Eye (tissue), 1 donor: ENCODE measurements around the gene ELMO1.

Experiments
- DNase-seq: peaks from one replicate; pipeline ENCODE4 v3.0.0-alpha.2; 2015

The ELMO1 gene

DNA sequence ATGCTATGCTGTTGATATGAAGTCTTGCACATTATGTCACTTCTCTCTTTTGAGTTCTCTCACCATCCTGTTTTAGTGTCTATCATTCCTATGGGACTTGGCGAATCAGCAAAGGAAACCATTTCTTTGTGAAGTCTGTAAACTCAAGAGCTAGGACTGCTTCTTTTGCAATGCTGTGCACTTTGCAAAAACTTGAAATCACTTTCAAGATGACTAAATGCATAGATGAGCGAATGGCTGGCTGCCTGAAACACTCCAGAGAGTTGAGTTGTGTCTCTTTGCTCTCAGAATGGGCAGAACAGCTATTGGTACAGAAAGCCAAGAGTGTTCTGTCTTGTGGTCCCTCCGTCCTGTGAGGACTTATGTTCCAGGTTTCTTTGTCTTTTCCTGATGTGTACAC, 18.3 kb upstream of the ELMO1 start:
- no peak for DNase-seq

DNA sequence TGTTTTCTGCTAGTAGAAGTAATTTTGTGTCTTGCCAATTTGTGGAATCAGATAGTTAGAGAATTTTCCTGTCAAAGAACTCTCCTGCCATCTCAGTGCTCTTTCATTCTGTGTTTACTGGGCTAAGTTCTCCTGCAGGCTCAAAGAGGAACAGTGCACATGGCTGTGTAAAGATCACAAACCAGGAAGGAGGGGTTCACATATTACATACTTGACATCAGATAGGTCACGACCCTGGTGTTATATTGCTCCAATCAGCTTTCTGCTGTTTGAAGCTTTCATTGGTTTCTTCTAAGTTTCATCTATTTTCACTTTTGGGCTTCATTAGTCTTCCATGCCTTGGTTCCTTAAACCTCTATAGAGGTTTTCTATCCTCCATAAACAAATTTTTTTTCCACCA, 13.5 kb upstream of the ELMO1 start:
- DNase-seq, result no peak

DNA sequence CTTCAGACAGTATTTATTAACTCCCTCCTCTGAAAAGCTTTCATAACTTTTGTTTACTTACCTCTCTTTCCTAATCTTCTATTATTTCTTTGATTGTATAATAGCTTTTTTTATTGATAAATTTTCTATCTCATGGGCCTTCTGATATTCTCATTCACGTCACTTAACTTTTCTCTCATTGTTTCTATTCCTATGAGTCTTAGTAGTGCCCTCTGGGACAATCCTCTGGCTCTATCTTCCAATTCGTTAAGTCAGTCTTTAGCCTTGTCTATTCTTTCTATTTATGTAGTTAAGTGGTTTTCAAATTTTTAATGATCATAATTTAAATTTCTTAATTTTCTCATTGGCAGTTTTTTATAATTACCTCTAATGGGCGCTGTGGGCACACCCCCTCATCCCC, 6.4 kb upstream of the ELMO1 start:
- DNase-seq, result no peak

DNA sequence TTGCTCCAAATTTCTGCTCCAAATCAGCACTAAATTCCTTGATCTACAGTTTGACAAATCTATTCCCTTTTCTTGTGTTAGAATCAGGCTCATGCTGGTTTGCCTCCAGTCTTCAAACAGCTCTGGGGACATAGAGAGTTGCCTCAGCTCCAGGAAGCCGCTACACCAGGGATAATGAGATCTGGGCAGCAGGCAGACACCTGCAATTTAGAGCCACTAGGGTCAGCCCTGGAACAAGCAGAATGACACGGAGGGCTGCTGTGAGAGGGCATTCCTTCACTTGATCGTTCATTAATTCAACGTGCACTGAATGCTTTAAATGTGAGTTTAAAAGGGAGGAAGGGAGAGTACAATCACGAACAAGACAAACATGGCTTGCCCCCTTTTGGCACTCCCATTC, 3.7 kb upstream of the ELMO1 start:
- DNase-seq, result no peak

DNA sequence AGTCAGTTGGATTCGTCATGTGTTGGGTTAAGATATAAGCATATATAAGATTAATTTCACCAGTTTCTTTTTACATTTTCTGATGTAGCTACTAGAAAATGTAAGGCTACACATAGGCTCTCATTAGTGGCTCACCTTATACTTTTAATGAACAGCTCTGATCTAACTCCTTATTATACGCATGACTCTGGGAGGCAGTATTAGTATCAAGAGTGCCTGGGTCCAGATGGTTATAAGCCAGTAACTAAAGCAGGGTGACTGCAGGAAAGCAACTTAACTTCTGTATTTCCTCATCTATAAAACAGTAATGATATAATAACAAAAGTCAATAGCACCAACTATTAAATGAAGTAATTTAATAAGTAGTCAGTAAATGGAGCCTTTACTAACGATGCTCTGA, 1.4 kb upstream of the ELMO1 start:
- DNase-seq, result no peak

DNA sequence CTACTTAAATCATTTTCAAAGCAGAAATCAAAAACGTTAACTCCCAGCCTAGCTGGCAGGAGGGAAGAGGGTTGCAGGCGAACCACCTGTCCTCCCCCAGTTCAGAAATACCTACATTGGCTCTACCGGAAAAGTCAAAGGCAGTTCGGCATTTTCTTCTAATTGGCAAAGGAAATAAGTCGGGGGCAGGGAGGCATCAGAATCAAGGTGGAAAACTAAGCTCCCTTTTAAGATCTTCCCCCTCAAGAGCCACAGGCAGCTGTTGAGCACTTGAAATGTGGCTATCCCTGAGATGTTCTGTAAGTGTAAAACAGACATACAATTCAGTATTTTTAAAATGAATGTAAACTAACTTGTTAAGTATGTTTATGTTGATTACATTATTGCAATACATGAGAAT, 957 bp upstream of the ELMO1 start:
- no peak for DNase-seq

DNA sequence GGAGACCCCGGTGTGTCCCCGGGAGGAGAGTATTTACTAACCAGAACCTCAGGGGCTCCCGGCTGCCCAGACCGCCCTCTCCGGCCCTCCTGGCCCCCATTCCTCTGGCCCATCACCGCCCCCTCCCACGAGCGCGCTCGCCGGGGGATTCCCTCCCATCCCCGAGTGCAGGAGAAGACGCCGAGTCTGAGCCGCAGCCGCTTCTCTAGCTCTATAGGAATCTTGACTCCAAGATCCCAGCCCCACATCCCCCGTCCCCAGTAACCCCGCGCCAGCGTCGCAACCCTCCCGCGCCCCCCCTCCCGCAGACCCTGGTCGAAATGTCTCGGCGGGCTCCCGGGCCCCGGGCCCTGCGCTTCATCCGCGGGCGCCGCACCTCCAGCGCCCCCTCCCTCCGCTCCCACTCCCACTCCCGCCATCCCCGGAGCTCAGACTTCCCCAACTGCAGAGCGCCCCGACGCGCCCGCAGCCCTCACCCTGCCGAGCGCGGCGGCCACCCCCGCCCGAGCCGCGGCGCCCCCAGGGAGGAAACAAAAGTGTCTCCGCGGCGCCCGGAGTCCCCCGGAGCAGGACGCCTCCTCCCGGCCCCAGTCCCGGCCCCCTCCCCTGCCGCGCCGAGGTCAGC, 541 bp downstream of the ELMO1 start:
- no peak for DNase-seq

DNA sequence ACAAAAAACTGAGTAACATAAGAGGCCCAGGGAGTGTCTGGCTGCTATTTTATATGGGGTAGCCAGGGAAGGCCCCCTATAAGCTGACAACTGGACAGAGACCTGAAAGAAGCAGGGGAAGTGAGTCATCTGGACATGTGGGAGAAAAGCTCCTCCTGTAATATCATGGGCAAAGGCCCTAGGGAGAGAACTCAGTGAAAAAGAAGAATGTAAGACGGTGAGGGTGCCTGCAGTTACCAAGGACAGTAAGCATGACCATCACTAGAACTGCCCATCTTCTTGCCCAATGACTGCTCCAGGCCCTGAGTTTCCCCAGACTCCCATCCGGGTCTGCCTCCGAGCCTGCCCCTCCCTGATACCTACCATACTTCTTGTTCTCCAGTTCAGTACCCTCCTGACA, 2.3 kb downstream of the ELMO1 start:
- no peak for DNase-seq

DNA sequence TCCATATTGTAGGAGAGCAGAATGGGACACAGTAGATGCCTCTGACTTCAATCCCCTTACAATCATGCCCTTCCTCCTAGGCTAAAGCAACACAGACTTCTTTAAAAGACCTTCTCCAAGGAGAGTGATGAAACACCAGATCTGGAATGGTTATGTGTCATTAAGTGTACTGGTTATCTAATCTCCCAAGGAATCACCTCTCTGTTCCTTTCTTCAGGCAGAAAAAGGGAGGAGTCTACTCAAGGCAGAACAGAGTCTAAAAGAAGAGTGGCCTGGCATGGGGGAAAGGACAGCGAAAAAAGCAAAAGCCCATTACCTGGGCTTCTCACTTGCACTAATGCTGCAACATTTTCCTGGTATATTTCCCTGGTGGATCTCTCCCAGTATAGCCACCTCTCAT, 2.9 kb downstream of the ELMO1 start:
- DNase-seq, result no peak

DNA sequence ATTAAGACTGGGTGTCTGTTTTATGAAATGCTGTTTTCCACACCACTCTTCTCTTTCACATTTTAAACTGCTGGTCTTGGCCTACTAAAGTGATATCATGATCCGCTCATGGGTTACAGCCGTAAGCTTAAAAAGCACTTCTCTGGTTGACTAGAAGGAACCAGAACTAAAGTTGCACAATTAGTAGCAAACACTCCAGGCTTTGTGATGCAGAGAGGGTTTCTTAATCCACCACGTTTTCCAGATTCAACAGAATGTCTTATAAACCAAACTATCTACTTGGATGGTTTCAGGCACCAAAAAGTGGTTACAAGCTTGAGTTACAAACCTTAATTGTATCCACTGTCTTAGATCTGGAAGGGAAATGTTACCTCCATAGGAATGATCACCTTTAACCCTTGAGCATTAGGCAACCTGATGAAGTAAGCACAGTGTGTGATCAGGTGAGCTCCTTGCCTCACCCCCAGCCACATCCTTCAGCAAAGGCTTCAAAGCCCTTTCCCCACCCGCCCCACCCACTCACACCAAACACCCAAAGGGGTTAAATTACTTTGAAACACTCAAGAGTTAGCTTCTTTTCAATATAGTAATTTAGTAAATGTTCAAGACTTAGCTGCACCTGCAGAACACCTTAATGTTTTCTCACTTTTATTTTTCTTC, 3.5 kb downstream of the ELMO1 start:
- no peak for DNase-seq

DNA sequence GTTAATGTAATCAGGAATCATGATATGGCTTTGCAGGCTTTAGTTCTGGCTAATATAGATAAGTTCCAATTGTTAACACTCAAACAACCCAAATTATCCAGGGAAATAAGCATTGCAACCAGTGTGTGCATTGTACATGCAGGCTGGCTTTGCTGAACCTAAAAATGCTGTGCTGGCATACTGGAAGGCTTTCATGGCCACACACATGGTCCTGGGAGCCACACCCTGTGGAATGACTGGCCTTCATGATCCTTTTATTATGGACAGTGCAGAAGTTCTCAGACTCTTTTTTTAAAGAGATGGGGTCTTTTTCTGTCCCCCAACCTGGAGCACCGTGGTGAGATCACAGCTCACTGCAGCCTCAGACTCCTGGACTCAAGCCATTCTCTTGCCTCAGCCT, 5.0 kb downstream of the ELMO1 start:
- DNase-seq, result no peak

DNA sequence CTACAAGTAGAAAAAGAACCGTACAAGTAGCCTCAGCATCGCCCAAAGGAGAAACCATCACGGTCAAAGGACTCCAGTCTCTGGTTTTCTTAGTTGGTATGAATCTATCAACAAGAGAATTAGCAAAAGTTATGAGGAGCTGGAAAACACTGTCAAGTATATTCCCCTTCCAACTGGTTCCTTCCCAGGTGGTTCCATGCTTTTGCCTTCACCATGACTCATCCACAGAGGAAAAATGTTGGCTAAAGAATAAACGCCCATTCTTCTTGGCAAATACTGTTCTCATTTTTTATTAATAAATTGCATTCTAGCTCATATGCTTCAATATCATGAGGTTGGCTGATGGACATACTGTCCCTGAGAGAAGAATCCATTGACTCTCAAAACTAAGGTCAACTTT, 6.4 kb downstream of the ELMO1 start:
- no peak for DNase-seq

DNA sequence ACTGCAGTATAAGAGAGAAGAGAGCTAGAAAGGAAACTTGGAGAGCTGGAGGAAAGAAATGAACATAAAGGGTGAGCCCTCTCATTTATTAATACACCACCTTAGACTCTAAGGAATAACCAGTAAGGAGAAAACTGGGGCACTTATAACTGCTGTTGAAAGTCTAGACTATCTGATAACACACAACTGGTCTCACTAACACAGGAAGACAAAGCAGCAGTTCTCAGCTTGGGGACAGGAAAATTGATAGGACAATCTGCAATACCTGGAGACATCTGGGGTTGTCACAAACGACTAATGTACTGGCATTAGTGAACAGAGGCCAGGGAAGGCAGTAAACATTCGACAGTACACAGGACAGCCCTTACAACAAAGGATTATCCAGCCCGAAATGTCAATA, 6.8 kb downstream of the ELMO1 start:
- DNase-seq, result no peak

DNA sequence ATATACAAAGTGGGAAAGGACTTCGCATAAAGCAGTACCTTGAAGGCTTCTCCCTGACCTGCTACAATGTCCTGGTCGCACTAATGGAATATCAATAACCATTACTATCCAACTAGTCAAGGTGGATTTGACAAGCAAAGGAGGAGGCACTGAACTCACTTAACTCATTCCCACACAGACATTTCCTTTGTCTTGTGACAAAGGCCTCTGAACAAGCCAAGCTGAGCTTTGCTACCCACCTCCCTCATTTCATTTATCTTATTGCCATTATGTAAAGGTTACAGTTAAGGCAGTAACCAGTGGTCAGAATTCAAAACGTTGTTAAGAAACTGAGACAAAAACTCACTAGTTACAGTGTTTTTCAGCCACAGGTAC, 7.3 kb downstream of the ELMO1 start:
- peak; percentile 41 for DNase-seq

DNA sequence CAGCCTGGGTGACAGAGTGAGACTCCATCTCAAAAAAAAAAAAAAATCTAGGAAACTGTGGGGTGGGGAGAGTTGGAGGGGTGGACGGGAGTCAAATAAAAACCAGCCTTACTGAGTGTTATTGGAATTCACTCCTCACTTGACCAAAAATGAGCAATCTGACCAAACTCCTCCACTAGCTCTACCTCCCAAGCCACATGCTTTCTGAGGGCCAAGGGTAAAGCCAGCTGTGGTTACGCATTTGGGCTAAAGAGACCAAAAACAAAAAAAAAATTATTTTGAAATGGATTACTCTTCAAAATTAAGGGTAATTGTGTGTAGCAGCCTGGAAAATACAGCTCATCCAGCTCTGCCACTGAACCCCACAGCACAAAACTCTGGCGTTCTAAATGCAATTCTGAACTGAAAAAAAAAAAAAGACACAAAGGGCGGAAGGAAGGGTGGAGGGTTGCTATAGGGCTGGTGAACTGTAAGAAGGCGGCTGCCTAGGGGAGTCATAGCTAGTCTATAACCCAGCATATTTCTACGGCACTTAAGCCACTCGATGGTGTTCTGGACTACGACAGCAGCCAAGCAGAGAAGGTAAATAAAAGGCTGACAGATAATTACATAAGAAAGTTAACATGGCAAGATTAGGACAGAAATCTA, 7.8 kb downstream of the ELMO1 start:
- DNase-seq, result no peak

DNA sequence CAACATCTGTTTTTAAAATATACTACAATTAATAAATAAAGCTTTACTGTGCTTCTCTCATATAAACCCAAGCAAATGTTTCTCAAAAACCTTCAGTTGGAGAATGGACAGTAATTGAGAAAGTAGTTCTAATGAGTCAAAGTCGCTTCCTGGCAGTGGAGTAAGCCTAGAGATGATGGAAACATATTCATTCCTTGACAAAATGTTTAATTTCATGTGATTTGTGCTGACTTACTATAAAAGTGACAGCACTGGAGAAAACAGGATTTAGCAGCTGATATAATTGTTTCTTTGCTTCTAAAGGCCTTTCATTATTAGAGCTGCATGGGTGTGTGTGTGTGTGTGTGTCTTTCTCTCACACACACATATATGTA, 9.0 kb downstream of the ELMO1 start:
- no peak for DNase-seq

DNA sequence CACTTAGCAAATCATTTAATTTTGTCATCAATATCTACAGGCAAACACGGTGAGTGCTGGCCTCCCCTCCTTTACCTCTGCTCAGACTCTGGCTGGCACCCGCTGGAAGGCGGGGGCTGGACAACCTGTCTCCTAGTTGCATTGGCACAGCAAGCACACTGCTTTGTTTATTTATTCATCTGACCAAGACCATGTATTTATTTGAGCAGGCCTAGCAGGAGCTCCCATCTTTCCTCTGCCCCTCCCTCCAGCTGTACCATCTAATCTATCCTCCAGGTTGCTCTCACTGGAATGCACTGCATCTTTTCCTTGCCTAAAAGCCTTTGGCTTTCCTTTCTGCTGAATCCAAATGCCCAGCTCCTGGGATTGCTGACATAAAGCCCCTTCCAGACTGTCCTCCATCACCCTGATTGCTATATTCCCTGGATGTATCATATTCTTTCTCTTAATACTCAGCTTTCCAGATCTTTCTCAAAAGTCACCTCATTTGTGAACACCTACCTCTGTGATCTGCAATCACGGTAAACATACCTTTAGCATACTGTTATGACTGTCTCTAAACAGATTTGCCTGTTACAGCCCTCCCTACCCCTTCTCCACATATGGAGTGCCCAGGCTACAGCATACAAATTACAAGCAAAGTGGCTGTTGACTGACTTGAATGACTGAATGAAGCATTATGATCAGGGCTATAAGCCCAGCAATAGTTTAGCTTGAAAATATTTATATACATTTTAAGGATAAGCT, 9.6 kb downstream of the ELMO1 start:
- DNase-seq, result no peak

DNA sequence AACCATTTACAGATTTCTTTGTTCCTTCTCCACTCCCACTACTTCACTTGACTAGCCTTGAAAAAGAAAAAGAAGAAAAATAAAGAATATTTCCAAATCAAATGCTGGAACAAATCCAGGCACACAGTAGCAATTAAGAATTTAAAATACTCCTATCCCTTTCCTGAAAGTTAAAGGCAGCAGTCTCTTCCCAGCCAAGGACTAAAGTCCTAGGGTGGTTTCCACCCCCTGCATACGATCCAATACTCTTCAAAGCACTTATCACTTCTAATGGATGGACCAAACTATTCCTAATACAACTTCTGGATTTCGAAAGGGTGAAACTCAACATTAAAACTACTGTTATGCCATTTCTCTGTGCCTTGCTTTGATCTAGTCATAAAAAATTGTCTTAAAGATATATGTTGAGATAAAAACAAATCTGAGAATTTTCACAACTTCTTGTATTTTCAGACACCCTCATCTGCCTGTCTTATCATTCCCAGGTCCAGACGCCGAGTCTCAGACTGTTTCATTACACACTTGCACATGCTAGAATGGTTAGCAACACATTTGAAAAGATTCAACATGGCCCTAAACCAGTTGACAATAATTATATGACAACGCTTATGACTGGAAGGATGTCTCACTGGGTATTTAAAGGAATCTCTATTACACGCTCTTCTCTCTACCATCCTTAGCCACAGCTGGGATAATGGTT, 13.4 kb downstream of the ELMO1 start:
- DNase-seq, result no peak

DNA sequence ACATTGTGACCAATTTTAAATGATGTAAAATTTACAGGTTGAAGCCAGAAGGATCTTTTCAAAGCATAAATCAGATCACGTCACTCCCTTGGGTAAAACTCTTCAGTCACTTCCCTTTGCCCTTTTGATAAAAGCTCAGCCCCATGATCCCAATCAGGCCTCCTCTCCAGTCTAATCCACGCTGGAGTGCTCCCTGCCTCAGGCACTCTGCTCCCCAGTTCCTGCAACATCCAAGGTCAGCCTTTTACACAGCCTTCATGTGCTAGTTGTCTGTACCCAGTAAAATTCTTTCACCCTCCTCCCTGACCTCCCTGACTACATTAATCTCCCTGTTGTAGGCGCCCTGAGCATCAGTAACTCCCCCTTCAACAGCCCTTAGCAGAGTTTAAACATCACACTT, 14.1 kb downstream of the ELMO1 start:
- no peak for DNase-seq

DNA sequence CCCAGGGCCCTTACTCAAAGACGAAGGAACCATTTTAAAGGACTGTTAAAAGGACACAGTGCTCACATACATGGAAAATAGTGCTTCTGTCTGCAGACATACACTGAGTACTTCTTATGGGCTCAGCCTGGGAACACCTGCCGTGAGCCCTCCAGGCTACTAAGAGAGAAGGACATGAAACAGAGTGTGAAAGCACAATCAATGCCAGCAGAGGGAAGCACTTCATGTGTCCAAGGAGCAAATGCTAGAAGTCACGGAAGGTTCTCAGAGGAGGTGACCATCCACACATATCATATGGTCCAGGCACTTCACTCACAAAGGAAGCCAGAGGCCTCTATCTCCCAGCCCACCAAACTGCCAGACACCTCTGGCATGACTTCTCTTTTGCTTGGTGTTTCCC, 15.5 kb downstream of the ELMO1 start:
- no peak for DNase-seq

DNA sequence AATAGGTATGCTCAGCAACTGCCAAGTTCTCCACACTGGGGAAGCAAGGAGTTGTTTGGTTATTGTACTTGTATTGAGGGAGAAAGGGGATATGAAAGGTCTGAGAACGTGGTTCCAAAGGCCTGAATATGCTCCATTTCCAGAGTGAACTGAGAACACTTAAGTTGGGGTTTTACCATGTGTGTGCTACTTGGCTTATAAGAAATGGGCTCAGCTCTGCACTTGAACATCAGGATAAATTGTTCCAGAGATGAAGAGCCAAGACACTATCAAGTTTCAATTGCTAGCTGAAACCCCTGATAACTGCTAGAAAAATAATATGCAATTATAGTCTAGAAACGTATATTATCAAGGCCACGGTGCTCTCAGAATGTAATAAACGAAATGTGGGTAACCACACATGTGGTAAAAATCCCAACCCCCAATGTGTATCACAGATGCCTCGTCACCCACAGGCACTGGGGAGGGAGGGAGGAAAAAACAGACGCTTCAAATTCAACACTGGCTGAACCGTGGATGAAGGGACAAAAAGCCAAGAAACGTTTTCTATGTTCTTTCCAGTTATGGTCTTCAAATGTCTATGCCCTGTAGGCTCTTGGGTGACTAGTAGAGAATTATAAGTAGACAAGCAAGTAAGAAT, 16.3 kb downstream of the ELMO1 start:
- no peak for DNase-seq

DNA sequence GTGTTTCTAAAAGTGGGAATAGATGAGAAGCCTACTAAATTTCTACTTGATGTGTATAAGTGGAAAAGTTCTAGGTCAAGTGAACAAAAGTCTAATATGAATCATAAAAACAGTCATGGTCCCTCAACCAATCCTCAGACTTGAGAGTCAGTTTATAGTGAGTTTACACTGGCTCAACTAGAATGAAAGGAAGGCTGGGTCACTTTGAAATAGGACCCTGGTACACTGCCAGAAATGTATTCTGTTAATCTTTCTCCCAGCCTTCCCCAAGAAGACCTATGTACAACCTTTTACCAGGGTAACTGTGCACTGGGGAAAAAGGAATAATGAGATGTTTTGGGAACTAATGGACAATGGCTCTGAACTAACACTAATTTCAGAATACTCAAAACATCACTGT, 17.3 kb downstream of the ELMO1 start:
- DNase-seq, result no peak

DNA sequence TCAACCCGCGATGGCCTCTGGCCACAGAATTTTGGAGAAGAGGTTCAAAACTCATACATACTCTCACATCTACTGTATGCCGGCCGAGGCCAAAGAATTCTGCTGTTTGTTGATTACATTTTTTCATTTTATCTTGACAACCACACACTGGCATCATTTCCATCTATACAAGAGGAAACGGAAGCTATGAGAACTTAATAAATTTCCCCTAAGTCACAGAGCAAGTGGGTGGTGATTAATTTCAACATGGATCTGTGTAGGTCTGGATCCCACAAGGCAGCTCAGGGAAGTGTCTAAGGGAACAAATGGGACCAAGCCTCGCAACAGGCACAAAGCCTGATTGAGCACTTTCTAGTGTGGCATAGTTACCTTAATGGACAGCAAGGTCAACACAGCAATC, 18.0 kb downstream of the ELMO1 start:
- DNase-seq, result no peak
